NCI-H146 treated with DMSO at 0.1 percent for 48 hours (cell line): ENCODE data around the gene UBE2G1.
"Not testable (repeated sequence)": the region's sequence is repeated elsewhere in the genome, so short reads cannot be mapped to it uniquely, and the experiment has no call there.

ENCODE experiments used
- DNase-seq: peaks from one replicate; lab custom pipeline; 2025; ENCODE audit not compliant: unreplicated experiment; lab: John Stamatoyannopoulos, UW

Gene UBE2G1

DNA sequence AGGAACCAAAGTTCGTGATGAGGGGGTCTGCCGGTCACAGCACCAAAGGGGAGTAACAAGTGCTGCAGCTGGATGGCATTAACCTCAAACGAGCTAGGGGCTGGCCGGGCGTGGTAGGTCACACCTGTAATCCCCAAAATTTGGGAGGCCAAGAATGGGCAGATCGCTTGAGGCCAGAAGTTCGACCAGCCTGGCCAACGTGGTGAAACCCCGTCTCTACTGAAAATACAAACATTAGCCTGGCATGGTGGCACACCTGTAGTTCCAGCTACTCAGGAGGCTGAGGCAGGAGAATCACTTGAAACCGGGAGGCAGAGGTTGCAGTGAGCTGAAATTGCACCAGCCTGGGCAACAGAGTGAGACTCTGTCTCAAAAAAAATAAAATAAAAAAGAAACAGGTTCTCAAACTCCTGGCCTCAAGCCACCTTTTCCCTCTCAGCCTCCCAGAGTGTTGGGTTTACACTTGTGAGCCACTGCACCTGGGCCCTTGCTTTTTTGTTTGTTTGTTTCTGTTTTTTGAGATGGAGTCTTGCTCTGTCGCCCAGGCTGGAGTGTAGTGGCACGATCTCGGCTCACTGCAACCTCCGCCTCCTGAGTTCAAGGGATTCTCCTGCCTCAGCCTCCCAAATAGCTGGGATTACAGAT lies 9.4 kb upstream of the UBE2G1 start:
- not testable (repeated sequence) for DNase-seq

DNA sequence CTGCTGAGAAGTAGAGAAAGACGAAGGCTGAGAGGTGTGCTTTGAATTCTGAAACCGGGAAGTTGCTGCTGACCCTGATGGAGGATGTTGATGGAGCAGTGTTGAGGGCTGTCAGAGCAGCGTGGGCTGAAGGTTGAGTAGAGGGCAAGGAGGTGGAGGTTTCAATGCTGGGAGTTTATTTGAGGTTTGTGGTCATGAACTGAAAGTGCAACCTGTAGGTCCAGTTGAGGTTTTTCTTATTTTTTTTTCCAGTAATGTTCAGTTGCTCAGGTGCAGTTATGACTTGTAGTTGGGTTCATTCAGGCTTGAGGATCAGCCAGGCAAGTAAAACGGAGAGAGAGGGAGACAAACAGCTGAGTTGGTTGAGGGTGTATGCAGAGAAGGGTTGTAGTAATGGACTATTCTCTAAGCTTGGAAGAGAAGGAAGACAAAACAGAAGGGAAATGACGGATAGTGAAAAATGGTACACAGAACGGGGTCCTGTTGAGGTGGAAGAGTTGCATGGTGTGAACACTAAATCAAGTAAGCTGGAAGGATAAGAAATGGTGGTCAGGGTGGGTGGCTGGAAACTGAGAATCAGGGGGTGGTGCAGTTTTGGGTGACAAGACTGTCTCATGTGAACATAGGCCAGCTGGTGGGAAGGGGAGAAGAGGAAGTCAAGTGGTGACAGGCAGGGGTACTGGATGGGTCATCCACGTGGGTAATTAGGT lies 8.7 kb upstream of the UBE2G1 start:
- DNase-seq = no peak

DNA sequence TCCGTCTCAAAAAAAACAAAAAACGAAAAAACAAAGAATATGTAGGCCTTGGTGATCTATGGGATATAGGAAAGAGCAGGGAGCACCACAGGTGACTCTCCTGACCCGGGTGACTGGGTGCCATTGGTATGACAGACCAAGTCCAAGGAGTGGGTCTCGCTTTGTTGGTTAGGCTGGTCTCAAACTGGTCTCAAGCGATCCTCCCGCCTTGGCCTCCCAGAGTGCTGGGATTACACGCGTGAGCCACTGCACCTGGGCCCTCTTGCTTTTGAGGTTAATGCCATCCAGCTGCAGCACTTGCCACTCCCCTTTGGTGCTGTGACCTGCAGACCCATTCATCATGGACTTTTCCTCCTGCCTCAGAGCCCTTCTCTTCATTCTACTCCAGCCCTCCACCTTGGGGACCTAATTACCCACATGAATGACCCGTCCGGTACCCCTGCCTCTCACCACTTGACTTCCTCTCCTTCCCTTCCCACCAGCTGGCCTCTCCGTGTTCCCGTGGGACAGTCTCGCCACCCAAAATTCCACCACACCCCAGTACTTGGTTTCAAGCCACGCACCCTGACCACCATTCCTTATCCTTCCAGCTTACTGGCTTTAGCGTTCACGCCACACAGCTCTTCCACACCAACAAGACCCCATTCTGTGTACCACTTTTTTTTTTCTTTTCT lies 3.2 kb upstream of the UBE2G1 start:
- DNase-seq = no peak

DNA sequence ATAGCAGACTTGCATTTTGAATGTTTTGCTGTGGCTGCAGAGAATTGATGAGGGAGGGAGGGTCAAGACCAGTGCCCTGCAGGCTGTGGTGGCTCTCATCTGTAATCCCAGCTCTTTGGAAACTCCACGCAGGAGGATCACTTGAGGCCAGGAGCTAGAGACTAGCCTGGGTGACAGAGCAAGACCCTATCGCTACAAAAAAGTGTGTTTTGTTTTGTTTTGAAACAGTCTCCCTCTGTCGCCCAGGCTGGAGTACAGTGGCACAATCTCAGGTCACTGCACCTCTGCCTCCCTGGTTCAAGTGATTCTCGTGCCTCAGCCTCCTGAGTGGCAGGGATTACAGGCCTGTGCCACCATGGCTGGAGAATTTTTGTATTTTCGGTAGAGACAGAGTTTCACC lies 1.9 kb upstream of the UBE2G1 start:
- no peak for DNase-seq

DNA sequence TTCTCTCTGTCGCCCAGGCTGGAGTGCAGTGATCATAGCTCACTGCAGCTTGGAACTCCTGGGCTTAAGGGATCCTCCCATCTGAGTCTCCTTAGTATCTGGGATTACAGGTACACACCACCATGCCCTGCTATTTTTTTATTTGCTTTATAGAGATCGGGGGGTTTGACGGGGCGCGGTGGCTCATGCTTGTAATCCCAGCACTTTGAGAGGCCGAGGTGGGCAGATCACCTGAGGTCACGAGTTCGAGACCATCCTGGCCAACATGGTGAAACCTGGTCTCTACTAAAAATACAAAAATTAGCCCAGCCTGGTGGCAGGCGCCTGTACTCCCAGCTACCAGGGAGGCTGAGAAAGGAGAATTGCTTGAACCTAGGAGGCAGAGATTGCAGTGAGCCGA lies 702 bp upstream of the UBE2G1 start:
- not testable (repeated sequence) for DNase-seq

DNA sequence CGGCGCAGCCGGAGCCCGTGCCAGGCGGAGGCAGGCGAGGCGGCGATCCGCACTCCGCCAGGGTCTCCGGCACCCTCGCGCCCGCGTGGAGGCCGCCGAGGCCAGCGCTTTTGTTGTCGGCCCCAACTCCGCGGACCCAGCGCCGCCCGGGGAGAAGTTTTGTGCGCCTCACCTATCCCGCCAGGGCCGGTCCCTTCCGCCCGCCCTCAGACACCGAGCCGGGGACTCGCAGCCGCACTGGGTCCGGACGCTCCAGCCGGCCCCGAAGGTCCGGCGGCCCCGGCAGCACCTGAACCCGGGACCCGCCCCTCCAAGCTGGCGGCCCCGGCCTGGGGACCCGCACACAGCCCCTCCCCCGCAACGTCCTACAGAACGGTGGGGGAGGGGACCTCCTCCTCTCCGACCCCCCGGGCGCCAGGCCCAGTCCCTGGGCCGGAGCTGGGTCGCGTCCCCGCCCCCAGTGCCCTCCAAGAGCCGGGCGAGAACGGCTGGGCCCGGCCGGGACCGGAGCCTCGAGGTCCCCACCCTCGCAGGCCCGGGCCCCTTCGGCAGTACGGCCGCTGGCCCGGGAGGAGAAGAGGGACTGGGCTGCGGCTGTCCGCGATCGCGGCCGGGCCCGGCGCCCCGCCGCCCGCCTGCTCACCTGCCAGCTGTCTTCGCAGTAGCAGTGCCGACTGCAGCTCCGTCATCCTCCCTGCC lies 698 bp downstream of the UBE2G1 start:
- DNase-seq = peak; percentile 9

DNA sequence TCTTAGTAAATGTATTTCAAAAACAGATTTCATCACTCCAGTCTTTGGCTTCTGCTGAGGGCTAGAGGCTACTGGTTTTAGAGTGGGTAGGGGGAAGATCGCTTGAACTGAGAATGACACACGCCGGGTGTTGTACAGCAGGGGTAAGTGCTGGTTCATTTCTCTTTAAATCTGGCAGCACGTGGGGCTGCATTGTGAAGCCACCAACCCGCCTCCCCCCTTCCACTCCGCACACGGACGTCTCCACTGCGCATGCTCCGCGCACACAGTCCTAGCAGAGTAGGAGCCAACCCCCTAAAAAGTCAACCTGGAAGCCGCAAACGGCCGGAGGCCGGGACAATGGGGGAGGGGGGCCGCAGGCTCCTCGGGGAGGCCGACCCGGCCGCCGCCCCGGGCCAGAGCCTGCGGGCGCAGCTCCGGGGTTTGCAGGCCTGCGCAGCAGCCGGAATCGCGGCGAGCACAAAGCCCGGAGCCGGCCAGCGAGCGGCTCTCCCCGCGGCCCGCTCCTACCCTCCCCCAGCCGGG lies 1.3 kb downstream of the UBE2G1 start:
- DNase-seq = peak; percentile 83

DNA sequence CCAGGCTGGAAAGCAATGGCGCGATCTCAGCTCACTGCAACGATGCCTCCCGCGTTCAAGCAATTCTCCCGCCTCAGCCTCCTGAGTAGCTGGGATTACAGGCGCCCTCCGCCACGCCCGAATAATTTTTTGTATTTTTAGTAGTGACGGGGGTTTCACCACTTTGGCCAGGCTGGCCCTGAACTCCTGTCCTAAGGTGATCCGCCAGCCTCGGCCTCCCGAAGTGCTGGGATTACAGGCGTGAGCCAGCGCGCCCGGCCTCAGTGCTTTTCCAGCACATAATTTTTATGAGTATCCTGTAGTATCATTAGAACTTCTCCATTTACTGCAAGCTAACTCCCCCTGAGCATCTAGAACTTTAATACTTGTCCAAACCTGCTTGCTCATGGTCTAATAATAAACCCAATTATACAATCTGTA lies 1.8 kb downstream of the UBE2G1 start:
- no peak for DNase-seq

DNA sequence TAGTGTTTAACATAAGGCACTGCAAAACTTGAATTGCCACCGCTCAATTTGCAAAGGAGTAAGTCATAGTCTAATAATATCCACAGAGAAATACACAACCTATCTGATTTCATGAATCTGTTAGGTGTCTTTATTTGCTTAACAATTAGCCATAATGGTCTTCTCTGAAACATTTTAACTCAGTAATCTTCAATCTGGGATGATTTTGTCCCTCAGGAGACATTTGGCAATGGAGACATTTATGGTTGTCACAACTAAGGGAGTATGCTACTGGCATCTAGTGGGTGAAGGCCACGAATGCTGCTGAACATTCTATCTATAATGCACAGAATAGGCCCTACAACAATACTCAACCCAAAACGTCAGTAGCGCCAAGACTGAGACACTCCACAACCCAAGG lies 4.3 kb downstream of the UBE2G1 start:
- DNase-seq = peak; percentile 7

DNA sequence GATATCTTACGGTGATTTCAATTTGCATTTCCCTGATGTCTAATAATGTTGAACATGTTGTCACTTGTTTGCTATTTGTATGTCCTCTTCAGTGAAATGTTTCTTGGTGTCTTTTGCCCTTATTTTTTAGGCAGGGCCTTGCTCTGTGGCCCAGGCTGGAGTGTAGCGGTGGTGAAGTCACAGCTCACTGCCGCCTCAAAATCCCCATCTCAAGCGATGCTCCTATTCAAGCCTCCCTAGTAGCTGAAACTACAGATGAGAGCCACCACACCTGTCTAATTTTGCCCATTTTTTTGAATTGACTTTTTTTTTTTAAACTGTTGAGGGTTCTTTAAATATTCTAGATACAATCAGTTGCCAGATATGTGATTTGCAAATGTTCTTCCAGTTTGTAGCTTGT lies 8.3 kb downstream of the UBE2G1 start:
- no peak for DNase-seq

DNA sequence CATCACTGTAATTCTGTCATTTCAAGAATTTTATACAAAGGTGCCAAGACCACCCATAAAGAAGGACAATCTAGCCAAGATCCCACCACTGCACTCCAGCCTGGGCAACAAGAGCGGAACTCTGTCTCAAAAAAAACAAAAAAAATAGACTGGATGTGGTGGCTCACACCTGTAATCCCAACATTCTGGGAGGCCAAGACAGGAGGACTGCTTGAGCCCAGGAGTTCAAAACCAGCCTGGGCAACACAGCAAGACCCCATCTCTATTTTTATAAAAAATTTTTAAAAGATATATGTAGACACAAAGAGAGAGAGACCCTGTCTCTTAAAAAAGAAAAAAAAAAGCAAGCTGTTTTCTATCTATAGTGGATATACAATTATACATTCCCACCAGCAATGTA lies 8.8 kb downstream of the UBE2G1 start:
- no peak for DNase-seq

DNA sequence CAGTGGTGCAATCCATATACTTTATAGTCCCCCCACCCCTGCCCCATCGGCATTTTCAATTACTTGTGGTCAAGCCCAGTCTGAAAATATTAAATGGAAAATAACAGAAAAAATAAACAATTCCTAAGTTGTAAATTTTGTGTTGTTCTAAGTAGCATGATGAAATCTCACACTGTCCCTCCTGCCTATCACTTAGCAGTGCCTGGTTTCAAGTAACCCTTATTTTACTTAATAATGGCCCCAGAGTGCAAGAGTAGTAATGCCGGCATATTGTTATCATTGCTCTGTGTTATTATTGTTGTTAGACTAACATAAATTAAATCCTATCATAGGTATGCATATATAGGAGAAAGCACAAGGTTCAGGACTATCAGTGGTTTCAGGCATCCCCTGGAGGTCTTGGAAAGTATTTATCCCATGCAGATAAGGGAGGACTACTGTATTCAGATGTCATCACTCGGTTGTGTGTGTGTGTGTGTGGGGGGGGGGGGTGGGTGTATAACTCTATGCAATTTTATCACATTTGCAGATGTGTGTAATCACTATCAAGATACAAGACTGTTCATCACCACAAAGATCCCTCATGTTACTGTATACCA lies 9.3 kb downstream of the UBE2G1 start:
- no peak for DNase-seq

DNA sequence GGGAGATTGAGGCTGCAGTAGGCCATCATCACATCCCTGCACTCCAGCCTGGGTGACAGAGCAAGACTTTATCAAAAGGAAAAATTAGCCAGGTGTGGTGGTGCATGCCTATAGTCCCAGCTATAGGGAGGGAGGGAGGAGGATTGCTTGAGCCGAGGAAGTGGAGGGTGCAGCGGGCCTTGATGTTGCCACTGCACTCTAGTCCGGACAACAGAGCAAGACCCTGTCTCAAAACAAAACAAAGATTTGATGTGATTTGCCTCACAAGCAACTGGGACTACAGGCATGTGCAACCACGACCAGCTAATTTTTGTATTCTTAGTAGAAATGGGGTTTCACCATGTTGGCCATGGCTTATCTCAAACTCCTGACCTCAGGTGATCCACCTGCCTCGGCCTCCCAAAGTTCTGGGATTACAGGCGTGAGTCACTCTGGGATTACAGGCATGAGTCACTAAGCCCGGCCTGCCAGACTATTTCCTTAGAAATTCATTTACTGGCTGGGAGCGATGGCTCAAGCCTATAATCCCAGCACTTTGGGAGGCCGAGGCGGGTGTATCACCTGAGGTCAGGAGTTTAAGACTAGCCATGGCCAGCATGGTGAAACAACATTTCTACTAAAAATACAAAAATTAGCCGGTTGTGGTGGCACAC lies 11.5 kb downstream of the UBE2G1 start:
- DNase-seq = no peak

DNA sequence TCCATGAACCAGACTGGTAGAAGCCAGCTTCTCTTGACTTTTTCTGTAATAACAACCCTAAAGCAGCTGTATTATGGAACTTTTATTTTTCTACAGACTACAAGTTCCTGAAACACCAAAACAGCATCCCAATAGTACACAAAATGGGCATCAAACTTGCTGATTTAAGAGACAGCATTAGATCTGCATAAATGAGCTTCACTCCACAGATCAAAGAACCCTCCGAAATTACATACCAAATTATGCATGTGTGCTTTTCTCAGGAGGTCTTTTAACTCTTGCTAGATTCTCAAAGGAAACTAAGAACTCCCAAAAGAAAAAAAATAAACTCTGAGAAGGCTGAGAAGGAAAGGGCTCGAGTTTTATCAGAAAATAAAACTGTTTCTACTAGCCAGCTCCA lies 12.3 kb downstream of the UBE2G1 start:
- no peak for DNase-seq

DNA sequence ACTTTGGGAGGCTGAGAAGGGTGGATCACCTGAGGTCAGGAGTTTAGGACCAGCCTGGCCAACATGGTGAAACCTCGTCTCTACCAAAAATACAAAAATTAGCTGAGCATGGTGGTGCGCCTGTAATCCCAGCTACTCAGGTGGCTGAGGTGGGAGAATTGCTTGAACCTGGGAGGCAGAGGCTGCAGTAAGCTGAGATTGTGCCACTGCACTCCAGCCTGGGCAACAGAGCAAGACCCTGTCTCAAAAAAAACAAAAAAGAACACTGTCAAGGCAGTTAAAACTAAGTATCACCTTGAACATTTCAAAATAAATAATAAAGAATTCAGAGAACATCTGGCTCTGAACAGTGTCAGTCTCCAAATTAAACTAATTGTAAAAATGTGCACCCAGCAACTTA lies 16.3 kb downstream of the UBE2G1 start:
- not testable (repeated sequence) for DNase-seq

DNA sequence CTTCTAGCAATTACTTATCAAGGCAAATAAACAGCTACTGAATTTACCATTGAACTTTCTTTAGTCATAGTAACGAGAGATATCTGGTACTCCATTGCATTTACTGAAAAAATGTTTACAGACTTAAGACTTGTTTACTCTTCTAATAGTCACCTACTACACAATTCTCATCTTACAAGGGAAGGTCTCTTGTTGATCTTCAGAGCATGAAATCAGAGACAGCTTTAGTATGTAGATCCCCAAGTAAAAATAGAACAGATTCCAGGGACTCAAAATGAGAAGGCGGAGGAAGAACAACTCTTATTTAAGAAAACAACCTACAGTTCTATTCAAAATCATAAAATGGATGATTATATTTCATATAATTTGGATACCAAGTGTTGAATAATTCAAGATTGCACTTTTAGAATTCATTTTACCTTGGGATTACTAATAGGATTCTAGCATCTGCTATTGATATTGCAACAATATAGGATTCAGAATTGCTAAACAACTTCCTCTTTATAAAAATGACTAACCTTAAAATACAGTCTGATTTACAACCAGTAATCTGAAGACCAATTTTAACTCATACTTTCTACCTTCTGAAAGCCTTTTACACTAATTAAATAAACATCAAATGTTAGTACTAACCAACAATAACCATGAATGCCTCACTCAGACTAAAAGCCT lies 20.8 kb downstream of the UBE2G1 start:
- no peak for DNase-seq

DNA sequence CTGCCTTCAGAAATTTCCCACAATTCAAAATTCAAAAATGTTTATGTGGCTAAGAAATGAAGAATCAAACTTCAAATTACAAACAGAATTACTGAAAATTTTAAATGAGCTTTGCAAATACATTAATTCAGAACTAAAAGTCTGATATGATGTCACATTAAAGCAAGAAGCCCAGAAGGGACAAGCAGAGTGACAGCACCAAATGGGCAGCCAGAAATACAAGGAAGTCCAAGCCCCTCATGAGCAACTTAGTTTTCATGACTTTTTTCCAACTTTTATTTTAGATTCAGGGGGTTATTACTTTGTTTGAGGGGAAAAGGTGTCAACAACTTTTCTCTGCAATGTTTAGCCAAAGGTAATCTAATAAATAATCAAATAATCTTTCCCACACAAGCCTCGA lies 21.5 kb downstream of the UBE2G1 start:
- no peak for DNase-seq

DNA sequence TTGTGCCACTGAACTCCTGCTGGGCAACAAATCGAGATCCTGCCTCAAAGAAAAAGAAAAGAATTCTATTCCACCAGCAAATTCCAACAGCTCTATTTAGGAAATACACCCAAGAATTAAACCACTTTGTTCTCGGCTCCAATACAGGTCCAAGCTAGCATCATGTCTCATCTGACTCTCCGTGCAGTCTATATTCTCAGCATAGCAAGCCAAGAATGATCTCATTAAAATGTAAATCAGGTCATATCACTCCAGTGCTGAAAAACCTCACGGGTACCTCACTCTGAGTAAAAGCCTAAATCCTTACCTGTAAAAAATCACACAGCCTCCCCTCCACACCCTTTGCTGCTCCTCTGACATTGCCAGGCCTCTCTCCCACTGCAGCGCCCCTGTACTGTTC lies 23.9 kb downstream of the UBE2G1 start:
- no peak for DNase-seq

DNA sequence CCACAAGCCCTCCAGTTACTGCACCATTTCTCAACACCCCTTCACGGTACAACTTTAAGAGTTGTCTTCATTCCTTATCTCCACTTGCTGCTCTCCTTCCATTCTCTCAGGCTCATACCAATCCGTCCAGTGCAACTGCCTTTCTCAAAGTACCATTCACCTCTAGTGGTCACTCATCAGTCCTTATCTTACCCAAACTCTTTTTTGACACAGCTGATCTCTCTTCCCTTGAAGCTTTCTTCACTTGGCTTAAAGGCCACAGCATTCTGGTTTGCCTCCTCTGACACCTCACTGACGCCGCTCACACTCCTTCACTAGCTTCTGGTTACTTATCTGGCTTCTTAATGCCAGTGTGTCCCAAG lies 24.9 kb downstream of the UBE2G1 start:
- DNase-seq = no peak
